Vagina (tissue), 2 donors: ENCODE measurements around the gene BROX. TPM values are rescaled to one million over a fixed set of nuclear protein-coding genes. Genes with fewer than 3 reads are reported as not detected.
"Not testable (repeated sequence)": the region's sequence is repeated elsewhere in the genome, so short reads cannot be mapped to it uniquely, and the experiment has no call there.

ENCODE experiments used
- DNase-seq, 2 donors: peaks; one replicate each; pipeline ENCODE4 v3.0.0-alpha.2; 2017; ENCODE audit errors: extremely low spot score in 2 of 2
- H3K27ac ChIP-seq: fragments of 200-600 bp; sonication (generic); one replicate; pipeline ENCODE4 v1.5.1; 2019
- H3K27me3 ChIP-seq: fragments of 200-600 bp; sonication (generic); one replicate; pipeline ENCODE4 v1.5.1; 2019
- H3K36me3 ChIP-seq, 2 donors: fragments of 200-600 bp; sonication (generic); one replicate each; pipeline ENCODE4 v1.5.1; 2017 to 2019
- H3K4me1 ChIP-seq: fragments of 200-600 bp; sonication (generic); one replicate; pipeline ENCODE4 v1.5.1; 2019
- H3K4me3 ChIP-seq, 2 donors: fragments of 200-600 bp; sonication (generic); 1 replicate in 1 of 2; 2 replicates in 1 of 2; pipeline ENCODE4 v1.5.1; 2016 to 2019
- H3K9me3 ChIP-seq: fragments of 200-600 bp; sonication (generic); one replicate; pipeline ENCODE4 v1.5.1; 2019
- CTCF ChIP-seq, 3 experiments: fragments of 450-650 bp in 2 of 3; fragments of 200-600 bp in 1 of 3; sonication (generic) in 1 of 3; IDR thresholded peaks; one replicate each; pipeline ENCODE4 v1.5.1; 2017 to 2019; ENCODE audit warnings: antibody characterized with exemption in 3 of 3, mild to moderate bottlenecking in 2 of 3, moderate library complexity in 2 of 3
- POLR2A ChIP-seq, 2 donors: fragments of 450-650 bp; IDR thresholded peaks; one replicate each; pipeline ENCODE4 v1.6.1; 2017; ENCODE audit warnings: antibody characterized with exemption in 2 of 2, mild to moderate bottlenecking in 2 of 2, moderate library complexity in 2 of 2
- POLR2AphosphoS5 ChIP-seq, 2 donors: sonication (generic); formaldehyde crosslinking; IDR thresholded peaks; one replicate each; pipeline ENCODE4 v1.9.0; 2017; ENCODE audit warnings: antibody characterized with exemption in 2 of 2, mild to moderate bottlenecking in 2 of 2, low read depth in 1 of 2; ENCODE audit not compliant: insufficient read depth in 1 of 2
- intact Hi-C: fragments of 100-400 bp; cut with DNase I; formaldehyde crosslinking; loops from one replicate; pipeline ENCODE4 v1.15.1; 2023
- total RNA-seq: library from RNA; depleted of rRNA; stranded (reverse); fragments of >200 nt; gene quantifications from one replicate; pipeline ENCODE4 v1.2.3, GENCODE V29; 2016

BROX gene
- total RNA-seq, result 26.0 TPM

DNA sequence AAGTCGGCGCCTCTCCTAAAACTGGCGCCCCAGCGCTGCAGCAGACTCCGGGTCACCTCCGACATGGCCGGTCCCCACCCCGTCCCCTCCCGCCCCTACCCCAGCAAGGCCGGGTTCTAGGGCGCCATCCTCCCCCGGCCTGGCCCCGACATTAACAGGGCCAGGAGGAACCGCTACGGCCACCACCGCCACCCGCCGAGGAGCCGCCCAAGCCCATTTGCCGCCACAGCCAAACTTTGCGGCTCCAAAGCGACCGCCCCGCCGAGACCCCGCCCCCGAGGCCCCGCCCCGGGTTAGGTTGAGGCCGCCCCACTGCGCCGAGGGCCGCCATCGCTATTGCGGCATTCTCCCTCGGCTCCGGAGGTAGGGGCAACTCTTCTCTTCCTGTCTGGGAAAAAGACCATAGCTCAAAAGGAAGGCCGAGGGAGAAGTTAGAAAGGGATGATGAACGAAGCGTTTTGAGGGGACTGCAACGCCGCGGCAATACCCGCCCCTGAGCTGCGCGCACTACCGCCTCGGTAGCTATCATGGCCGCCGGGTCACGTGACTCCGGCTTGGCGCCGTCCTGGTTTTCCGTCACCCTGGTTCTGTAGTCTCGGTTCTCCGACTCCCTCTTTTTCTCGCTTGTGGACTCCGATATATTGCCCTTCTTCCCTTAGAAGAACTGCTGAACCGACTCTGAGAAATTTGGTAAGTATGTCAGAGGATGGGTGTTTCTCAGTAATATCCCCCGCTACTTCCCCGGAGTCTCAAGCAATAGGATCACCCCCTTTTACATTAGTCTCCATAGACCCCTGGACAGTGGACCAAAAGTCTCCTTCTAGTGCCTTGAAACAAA is at the start of gene BROX, which contains the start of gene AIDA:
TSS of gene BROX (plus strand) at position 312 of the 838 bp plus-strand sequence. CDS start 3,136 bp downstream, outside the sequence.
TSS of gene AIDA (minus strand) at position 239 of the 838 bp plus-strand sequence. CDS start at position 65, 174 bp downstream.
- H3K4me1 ChIP-seq, result peaks cover 65% of the 10 kb centered on the region
- peak in 1 of 2 donors; percentile 47 for TF ChIP-seq POLR2A (IDR thresholded peaks at IDR 0.05)
- peak; percentile 31 to 81 for TF ChIP-seq POLR2AphosphoS5 (IDR thresholded peaks at IDR 0.05; ENCODE audit: insufficient read depth in 1 of 2, low read depth in 1 of 2)
- TF ChIP-seq CTCF (IDR thresholded peaks at IDR 0.05), result no peak
- DNase-seq, result peak in 1 of 2 donors; percentile 94
- peak within 1 kb of the TSS; percentile 68 to 69 for H3K4me3 ChIP-seq
- H3K27ac ChIP-seq, result peak within 1 kb of the TSS; percentile 98
- no peaks in the 10 kb centered on the region for H3K9me3 ChIP-seq
- no peaks in the 10 kb centered on the region for H3K27me3 ChIP-seq
- intact Hi-C loops, result loop anchor here (1.0 kb wide), 1 partner anchor 68 kb away; no protein-coding TSS in a partner anchor
- peaks cover 0 to 25% of the 10 kb centered on the region in 2 donors for H3K36me3 ChIP-seq

DNA sequence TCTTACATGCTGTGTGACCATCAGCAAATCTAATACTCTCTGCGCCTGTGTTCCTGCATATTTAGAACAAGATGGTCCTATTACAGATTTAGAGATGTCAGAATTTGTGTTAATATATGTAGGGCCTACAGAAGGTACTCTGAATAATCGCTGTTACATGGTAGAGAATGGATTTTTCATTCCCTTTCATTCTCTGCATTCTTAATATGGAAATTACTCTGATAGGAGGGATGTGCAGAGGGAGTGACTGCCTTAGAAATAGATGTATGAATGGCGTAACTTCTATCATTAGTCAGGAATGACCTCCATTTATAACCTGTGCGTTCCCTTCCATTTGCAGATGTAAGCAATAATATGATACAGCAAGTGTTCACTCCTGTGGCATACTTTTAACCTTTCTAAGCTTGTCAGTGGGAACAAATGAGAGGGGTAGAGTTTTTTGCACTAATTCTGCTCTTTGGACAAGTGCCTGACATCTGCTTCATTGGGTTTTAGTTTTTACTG is 48.9 kb upstream of the BROX start:
- Histone ChIP-seq H3K4me1 (no peaks in the 10 kb centered on the region), H3K27me3 (no peaks in the 10 kb centered on the region), H3K36me3 (peaks cover 0 to 82% of the 10 kb centered on the region in 2 donors), H3K4me3 (no peak overlapping the region), H3K9me3 (no peaks in the 10 kb centered on the region), H3K27ac (no peak overlapping the region)
- TF ChIP-seq POLR2AphosphoS5 (IDR thresholded peaks at IDR 0.05; ENCODE audit: insufficient read depth in 1 of 2, low read depth in 1 of 2) (no peak), CTCF (IDR thresholded peaks at IDR 0.05) (no peak), POLR2A (IDR thresholded peaks at IDR 0.05) (no peak)
- intact Hi-C loops, result no loop called here
- no peak for DNase-seq

DNA sequence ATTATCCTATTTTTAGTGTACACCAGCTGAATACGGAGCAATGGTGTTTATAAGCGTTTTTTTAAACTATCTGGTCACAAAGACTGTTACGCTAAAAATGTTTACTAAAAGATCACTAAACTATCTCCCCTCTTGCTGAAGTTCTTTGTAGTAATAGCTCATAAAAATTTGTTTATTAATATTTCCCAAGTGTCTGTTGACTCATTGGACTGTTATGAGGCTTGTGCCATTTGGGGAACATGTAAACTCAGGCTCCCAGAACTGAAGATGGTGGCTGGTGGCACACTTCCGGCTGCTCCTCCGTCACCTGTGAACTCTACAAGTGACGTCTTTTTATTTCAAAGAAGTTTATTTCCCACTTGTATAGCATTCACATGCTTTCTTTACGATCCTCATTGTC is 46.4 kb upstream of the BROX start:
- intact Hi-C loops, result no loop called here
- H3K4me3 ChIP-seq, result no peak overlapping the region
- no peaks in the 10 kb centered on the region for H3K27me3 ChIP-seq
- TF ChIP-seq POLR2A (IDR thresholded peaks at IDR 0.05), result no peak
- no peak for TF ChIP-seq POLR2AphosphoS5 (IDR thresholded peaks at IDR 0.05; ENCODE audit: insufficient read depth in 1 of 2, low read depth in 1 of 2)
- TF ChIP-seq CTCF (IDR thresholded peaks at IDR 0.05), result no peak
- H3K36me3 ChIP-seq, result peaks cover 0 to 58% of the 10 kb centered on the region in 2 donors
- no peak overlapping the region for H3K27ac ChIP-seq
- H3K4me1 ChIP-seq, result no peaks in the 10 kb centered on the region
- DNase-seq, result no peak
- no peaks in the 10 kb centered on the region for H3K9me3 ChIP-seq

GRCh38 chr1:222668184-222668583 is 44.2 kb upstream of the BROX start:
- H3K9me3 ChIP-seq, H3K27me3 ChIP-seq, intact Hi-C loops, H3K27ac ChIP-seq, H3K4me3 ChIP-seq, H3K4me1 ChIP-seq, DNase-seq: not testable (repeated sequence)
- peaks cover 0 to 53% of the 10 kb centered on the region in 2 donors for H3K36me3 ChIP-seq

DNA sequence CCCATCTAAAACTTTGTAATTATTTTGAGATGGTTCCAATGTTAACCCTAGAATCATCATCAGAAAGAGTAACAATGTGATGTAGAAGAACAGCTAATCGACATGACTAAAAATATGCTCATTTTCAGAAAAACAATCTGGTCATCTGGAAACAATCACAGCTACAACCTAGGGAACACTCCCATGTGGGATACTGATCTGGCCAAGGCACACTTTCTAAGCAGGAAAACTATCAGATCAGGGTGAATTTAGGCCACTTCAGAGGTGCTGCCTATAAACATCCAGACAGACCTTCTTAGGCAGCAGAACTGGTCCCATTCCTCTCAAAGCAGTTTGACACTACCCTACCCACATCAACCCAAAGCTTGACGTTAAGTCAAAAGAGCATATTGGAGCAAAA is 43.3 kb upstream of the BROX start:
- H3K9me3 ChIP-seq, H3K27me3 ChIP-seq, H3K4me3 ChIP-seq, DNase-seq, H3K27ac ChIP-seq, intact Hi-C loops, H3K4me1 ChIP-seq: not testable (repeated sequence)
- H3K36me3 ChIP-seq, result peaks cover 0 to 47% of the 10 kb centered on the region in 2 donors

GRCh38 chr1:222670110-222670509 is 42.3 kb upstream of the BROX start:
- no peak for DNase-seq
- H3K4me1 ChIP-seq, result no peaks in the 10 kb centered on the region
- TF ChIP-seq POLR2AphosphoS5 (IDR thresholded peaks at IDR 0.05; ENCODE audit: insufficient read depth in 1 of 2, low read depth in 1 of 2), result no peak
- TF ChIP-seq POLR2A (IDR thresholded peaks at IDR 0.05), result no peak
- TF ChIP-seq CTCF (IDR thresholded peaks at IDR 0.05), result no peak
- no peaks in the 10 kb centered on the region for H3K9me3 ChIP-seq
- no peak overlapping the region for H3K4me3 ChIP-seq
- no peak overlapping the region for H3K27ac ChIP-seq
- peaks cover 0 to 43% of the 10 kb centered on the region in 2 donors for H3K36me3 ChIP-seq
- intact Hi-C loops, result no loop called here
- H3K27me3 ChIP-seq, result no peaks in the 10 kb centered on the region
